ENCODE measurements around the gene CHAMP1.
"Not testable (repeated sequence)": the region's sequence is repeated elsewhere in the genome, so short reads cannot be mapped to it uniquely, and the experiment has no call there.

The CHAMP1 gene

GRCh38 chr13:114334305-114335053 lies 20.2 kb downstream of the CHAMP1 start:
- DNase-seq, result no peak

GRCh38 chr13:114336457-114336856 lies 22.2 kb downstream of the CHAMP1 start:
- not testable (repeated sequence) for DNase-seq

- DNase-seq, result no peak
These were observed 24.7 kb downstream of the CHAMP1 start for GRCh38 chr13:114338959-114339358.

GRCh38 chr13:114339857-114340534 lies 25.7 kb downstream of the CHAMP1 start:
- peak; percentile 26 for DNase-seq

- DNase-seq, result no peak
These were observed 26.9 kb downstream of the CHAMP1 start for GRCh38 chr13:114341003-114341777.

GRCh38 chr13:114347256-114347655 lies 33.0 kb downstream of the CHAMP1 start:
- DNase-seq, result not testable (repeated sequence)

GRCh38 chr13:114352763-114353162 lies 38.5 kb downstream of the CHAMP1 start:
- not testable (repeated sequence) for DNase-seq

- not testable (repeated sequence) for DNase-seq
These were observed 39.1 kb downstream of the CHAMP1 start for GRCh38 chr13:114353382-114353781.

All from retina (tissue), 1 donor.